Adrenal gland (tissue), 5 donors: ENCODE measurements around the gene FGF12.

Experiments
- CTCF ChIP-seq, 6 experiments: fragments of 450-650 bp in 4 of 6; fragments of 200-600 bp in 2 of 6; sonication (generic) in 1 of 6; IDR thresholded peaks; 1 replicate in 5 of 6; 2 replicates in 1 of 6; pipeline versions ENCODE4 v1.5.1 to v1.8.0; 2016 to 2021; ENCODE audit warnings: antibody characterized with exemption in 6 of 6, mild to moderate bottlenecking in 2 of 6, moderate library complexity in 1 of 6
- POLR2A ChIP-seq, 2 donors: fragments of 450-650 bp; IDR thresholded peaks; one replicate each; pipeline ENCODE4 v1.6.1; 2017; ENCODE audit warnings: antibody characterized with exemption in 2 of 2, mild to moderate bottlenecking in 2 of 2, moderate library complexity in 1 of 2
- donor health status: DM: no; HTN: no; CAD: no.

DNA sequence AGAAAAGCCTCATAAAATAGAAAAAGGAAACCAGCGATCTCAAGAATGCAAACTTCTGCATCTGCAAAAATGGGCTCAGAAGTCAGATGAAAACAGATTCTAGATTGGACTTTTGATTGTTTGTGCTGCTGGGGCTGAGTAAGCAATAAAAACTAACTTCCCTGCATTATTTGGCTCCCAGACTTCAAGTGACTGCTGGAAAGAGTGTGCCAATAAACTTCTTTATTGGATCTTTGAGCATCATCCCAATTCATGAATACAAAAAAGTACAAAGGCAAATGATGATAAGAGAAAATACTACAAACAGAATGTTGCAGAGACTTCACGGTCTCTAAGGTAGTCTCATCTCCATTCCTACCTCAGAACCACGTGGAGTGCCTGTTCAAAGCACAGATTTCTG, 97.9 kb downstream of the FGF12 start:
- TF ChIP-seq CTCF (IDR thresholded peaks at IDR 0.05) (no peak), POLR2A (IDR thresholded peaks at IDR 0.05) (no peak)
